Upper lobe of left lung (tissue), 4 donors: Measurements from ENCODE around the gene RP2.

ENCODE experiments used
- EP300 ChIP-seq, 4 donors: sonication (generic); formaldehyde crosslinking; IDR thresholded peaks; one replicate each; pipeline ENCODE4 v1.5.1; 2017; ENCODE audit warnings: antibody characterized with exemption in 4 of 4, control low read depth in 2 of 4
- POLR2AphosphoS5 ChIP-seq, 2 donors: sonication (generic); formaldehyde crosslinking; IDR thresholded peaks; one replicate each; pipeline ENCODE4 v1.5.1; 2017; ENCODE audit warnings: antibody characterized with exemption in 2 of 2
- TF ChIP-seq, protein P1 (sequence below), 6 experiments: fragments of 450-650 bp in 4 of 6; fragments of 200-600 bp in 2 of 6; sonication (generic) in 2 of 6; IDR thresholded peaks; one replicate each; pipeline ENCODE4 v1.5.1; 2016 to 2019; ENCODE audit warnings: antibody characterized with exemption in 6 of 6

DNA sequence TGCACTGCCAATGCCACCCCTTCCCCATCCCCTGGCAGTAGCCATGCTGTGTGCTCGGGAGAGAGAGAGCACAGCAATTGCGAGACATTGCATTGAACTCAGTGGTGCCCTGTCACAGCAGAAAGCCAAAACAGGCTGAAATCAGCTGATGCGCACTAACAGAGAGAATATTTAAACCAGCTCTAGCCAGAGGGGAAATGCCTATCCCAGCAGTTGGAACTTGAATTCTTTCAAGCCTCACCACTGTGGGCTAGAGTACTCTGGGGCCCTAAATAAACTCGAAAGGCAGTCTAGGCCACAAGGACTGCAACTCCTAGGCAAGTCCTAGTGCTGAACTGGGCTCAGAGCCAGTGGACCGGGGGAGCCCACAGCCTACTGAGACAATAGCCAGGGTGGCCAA, 17.7 kb upstream of the RP2 start:
- TF ChIP-seq, protein P1, sequence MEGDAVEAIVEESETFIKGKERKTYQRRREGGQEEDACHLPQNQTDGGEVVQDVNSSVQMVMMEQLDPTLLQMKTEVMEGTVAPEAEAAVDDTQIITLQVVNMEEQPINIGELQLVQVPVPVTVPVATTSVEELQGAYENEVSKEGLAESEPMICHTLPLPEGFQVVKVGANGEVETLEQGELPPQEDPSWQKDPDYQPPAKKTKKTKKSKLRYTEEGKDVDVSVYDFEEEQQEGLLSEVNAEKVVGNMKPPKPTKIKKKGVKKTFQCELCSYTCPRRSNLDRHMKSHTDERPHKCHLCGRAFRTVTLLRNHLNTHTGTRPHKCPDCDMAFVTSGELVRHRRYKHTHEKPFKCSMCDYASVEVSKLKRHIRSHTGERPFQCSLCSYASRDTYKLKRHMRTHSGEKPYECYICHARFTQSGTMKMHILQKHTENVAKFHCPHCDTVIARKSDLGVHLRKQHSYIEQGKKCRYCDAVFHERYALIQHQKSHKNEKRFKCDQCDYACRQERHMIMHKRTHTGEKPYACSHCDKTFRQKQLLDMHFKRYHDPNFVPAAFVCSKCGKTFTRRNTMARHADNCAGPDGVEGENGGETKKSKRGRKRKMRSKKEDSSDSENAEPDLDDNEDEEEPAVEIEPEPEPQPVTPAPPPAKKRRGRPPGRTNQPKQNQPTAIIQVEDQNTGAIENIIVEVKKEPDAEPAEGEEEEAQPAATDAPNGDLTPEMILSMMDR (IDR thresholded peaks at IDR 0.05): no peak
- no peak for TF ChIP-seq POLR2AphosphoS5 (IDR thresholded peaks at IDR 0.05)
- TF ChIP-seq EP300 (IDR thresholded peaks at IDR 0.05): no peak
